Ovary (tissue), 9 donors: ENCODE measurements around the gene LRIT2. TPM values are rescaled to one million over a fixed set of nuclear protein-coding genes. Genes with fewer than 3 reads are reported as not detected.

ENCODE experiments used
- DNase-seq, 5 donors: peaks; one replicate each; pipeline ENCODE4 v3.0.0-alpha.2; 2019 to 2020
- H3K27ac ChIP-seq, 2 donors: fragments of 200-600 bp; one replicate each; pipeline versions ENCODE4 v1.5.1 to v1.8.0; 2019 to 2022
- H3K27me3 ChIP-seq: fragments of 200-600 bp; one replicate; pipeline ENCODE4 v1.8.0; 2022
- H3K36me3 ChIP-seq: fragments of 200-600 bp; sonication (generic); one replicate; pipeline ENCODE4 v1.5.1; 2019
- H3K4me1 ChIP-seq: one replicate; pipeline ENCODE4 v1.8.1; 2013; ENCODE audit warnings: mild to moderate bottlenecking, moderate library complexity; ENCODE audit not compliant: insufficient read depth
- H3K4me3 ChIP-seq: fragments of 200-600 bp; sonication (generic); one replicate; pipeline ENCODE4 v1.5.1; 2017
- H3K9me3 ChIP-seq, 2 donors: fragments of 200-600 bp in 1 of 2; sonication (generic) in 1 of 2; one replicate each; pipeline versions ENCODE4 v1.5.1 to v1.8.1; 2013 to 2019; ENCODE audit warnings: mild to moderate bottlenecking in 1 of 2, moderate library complexity in 1 of 2
- EP300 ChIP-seq: sonication (generic); formaldehyde crosslinking; IDR thresholded peaks from one replicate; pipeline ENCODE4 v1.6.1; 2017; ENCODE audit warnings: antibody characterized with exemption
- POLR2A ChIP-seq: fragments of 450-650 bp; IDR thresholded peaks from one replicate; pipeline ENCODE4 v1.6.1; 2017; ENCODE audit warnings: antibody characterized with exemption, mild to moderate bottlenecking, moderate library complexity
- WGBS, 3 donors: extraction: QIAGEN DNeasy Blood & Tissue Kit in 1 of 3; methylation state at CpG; one replicate each; pipeline versions ENCODE4 v1.1.5 to v1.1.7; 2013 to 2017; 5-methylcytosine and 5-hydroxymethylcytosine counted together
- intact Hi-C, 4 donors: fragments of 100-400 bp; cut with DNase I; formaldehyde crosslinking; loops; one replicate each; pipeline versions ENCODE4 v1.11.0 to v1.15.1; 2022 to 2023
- polyA plus RNA-seq, 2 donors: library from polyadenylated mRNA; stranded (reverse); fragments of 200-250 nt in 1 of 2; fragments of 350-450 nt in 1 of 2; fragmentation: Illumina TruSeq in 1 of 2; extraction: RNeasy Lipid Tissue Mini Kit (QIAGEN cat#74804) in 1 of 2; gene quantifications; one replicate each; pipeline ENCODE4 v1.2.3, GENCODE V29; 2013 to 2014
- total RNA-seq, 7 donors: library from RNA; depleted of rRNA in 2 of 7; stranded (reverse); fragments of >200 nt in 2 of 7; fragmentation: NEBNext Ultra II Directional in 3 of 7; extraction: Animal tissue kit (Norgen Biotek cat#: 25700) in 3 of 7; gene quantifications; one replicate each; pipeline versions ENCODE4 v1.1.0 to v1.2.4, GENCODE V29; 2016 to 2023
- TF ChIP-seq, protein P1 (sequence below), 3 donors: fragments of 450-650 bp in 2 of 3; fragments of 200-600 bp in 1 of 3; IDR thresholded peaks; one replicate each; pipeline versions ENCODE4 v1.5.1 to v1.8.0; 2016 to 2022; ENCODE audit warnings: antibody characterized with exemption in 3 of 3, mild to moderate bottlenecking in 1 of 3
- donor health status: DM: no; HTN: no; CAD: no; lungs with moderate emphysema.
- donor health status: DM: no; HTN: no; CAD: no.
- donor health status: Bipolar disorder and iron deficiency.
- donor health status: DM: yes; HTN: yes; CAD: no.
- donor health status: DM: no; HTN: no; CAD: no.
- donor health status: DM: yes; HTN: yes; CAD: no.

LRIT2 gene
- total and polyA plus RNA-seq, 9 donors, result not detected

- DNase-seq, result no peak
- H3K27ac ChIP-seq, result no peak overlapping the region
Observed at GRCh38 chr10:84178160-84178609, 47.2 kb downstream of the LRIT2 start.

GRCh38 chr10:84177541-84178141, 47.7 kb downstream of the LRIT2 start:
- no peaks in the 10 kb centered on the region for H3K4me1 ChIP-seq
- H3K9me3 ChIP-seq, result no peaks in the 10 kb centered on the region
- no peak overlapping the region for H3K4me3 ChIP-seq
- intact Hi-C loops, result no loop called here
- H3K36me3 ChIP-seq, result no peaks in the 10 kb centered on the region
- TF ChIP-seq, protein P1, sequence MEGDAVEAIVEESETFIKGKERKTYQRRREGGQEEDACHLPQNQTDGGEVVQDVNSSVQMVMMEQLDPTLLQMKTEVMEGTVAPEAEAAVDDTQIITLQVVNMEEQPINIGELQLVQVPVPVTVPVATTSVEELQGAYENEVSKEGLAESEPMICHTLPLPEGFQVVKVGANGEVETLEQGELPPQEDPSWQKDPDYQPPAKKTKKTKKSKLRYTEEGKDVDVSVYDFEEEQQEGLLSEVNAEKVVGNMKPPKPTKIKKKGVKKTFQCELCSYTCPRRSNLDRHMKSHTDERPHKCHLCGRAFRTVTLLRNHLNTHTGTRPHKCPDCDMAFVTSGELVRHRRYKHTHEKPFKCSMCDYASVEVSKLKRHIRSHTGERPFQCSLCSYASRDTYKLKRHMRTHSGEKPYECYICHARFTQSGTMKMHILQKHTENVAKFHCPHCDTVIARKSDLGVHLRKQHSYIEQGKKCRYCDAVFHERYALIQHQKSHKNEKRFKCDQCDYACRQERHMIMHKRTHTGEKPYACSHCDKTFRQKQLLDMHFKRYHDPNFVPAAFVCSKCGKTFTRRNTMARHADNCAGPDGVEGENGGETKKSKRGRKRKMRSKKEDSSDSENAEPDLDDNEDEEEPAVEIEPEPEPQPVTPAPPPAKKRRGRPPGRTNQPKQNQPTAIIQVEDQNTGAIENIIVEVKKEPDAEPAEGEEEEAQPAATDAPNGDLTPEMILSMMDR (IDR thresholded peaks at IDR 0.05), result no peak
- TF ChIP-seq EP300 (no peak), POLR2A (no peak)
- no peaks in the 10 kb centered on the region for H3K27me3 ChIP-seq
- WGBS, 3 donors, result 71 to 75% (median 73%) methylated on average over 8 of the region's 8 CpGs
- no peak overlapping the region for H3K27ac ChIP-seq
- no peak for DNase-seq

More at GRCh38 chr10:84178160-84178609, 47.2 kb downstream of the LRIT2 start:
- 92 to 96% (median 94%) methylated on average over 3 of the region's 3 CpGs for whole genome bisulfite sequencing, 3 donors
- no peaks in the 10 kb centered on the region for H3K36me3 ChIP-seq
- no peaks in the 10 kb centered on the region for H3K4me1 ChIP-seq
- TF ChIP-seq, protein P1 (IDR thresholded peaks at IDR 0.05), result no peak
- TF ChIP-seq EP300, result no peak
- TF ChIP-seq POLR2A, result no peak
- H3K9me3 ChIP-seq, result no peaks in the 10 kb centered on the region
- H3K4me3 ChIP-seq, result no peak overlapping the region
- no peaks in the 10 kb centered on the region for H3K27me3 ChIP-seq
- intact Hi-C loops, result no loop called here

DNA sequence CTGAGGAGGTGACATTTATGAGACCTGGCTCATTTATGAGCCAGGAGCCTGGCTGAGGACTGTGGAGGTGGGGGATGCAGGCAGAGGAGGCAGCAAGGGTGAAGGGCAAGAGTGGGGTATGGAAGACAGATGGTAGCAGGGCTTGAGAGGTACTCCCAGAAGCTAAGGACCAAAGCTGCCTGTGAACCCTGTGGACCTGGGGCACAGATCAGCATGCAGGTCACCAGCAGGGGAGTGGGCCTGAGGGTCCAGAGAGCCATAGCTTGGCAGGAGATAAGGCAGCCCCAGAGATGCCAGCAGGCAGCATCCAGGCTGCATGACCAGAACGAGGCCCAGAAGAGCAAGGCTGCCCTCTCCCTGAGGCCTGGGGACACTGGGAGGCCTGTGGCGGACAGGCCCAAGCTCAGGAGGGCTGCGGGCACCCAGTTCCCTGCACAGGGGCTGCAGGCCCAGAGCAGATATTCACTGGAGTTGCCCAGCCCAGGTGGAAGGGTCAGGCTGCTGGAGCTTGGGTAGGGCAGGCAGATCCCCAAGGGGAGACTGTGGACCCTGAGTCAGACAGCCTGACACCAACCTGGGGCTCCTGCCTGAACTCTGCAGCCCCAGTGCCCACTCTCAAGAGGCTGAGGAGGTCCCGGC, 48.4 kb downstream of the LRIT2 start:
- Histone ChIP-seq H3K4me1 (no peaks in the 10 kb centered on the region), H3K36me3 (no peaks in the 10 kb centered on the region), H3K4me3 (no peak overlapping the region), H3K27me3 (no peaks in the 10 kb centered on the region), H3K9me3 (no peaks in the 10 kb centered on the region), H3K27ac (no peak overlapping the region)
- DNase-seq, result no peak
- WGBS, 3 donors, result 78 to 85% (median 84%) methylated on average over 3 to 4 of the region's 4 CpGs
- TF ChIP-seq POLR2A, result no peak
- TF ChIP-seq EP300, result no peak
- TF ChIP-seq, protein P1 (IDR thresholded peaks at IDR 0.05), result no peak
- intact Hi-C loops, result no loop called here

DNA sequence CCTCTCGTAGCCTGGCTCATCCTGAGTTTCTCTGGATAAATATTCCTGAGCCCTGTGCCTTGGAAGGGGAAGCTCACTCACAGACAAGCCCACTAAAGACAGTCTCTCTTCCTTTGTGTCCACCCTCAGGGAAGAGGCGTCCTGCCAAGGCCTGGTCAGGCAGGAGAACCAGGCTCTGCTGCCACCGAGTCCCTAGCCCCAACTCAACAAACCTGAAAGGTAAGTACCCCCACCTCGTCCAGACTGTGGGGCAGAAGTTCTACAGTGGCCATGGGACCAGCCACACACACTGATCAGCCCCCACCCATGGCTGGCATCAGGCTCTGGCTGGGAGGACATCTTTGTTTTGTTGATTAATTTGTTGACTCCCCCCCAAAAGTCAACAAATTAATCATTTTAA, 49.0 kb downstream of the LRIT2 start:
- Histone ChIP-seq H3K9me3 (no peaks in the 10 kb centered on the region), H3K27me3 (no peaks in the 10 kb centered on the region), H3K4me3 (no peak overlapping the region), H3K36me3 (no peaks in the 10 kb centered on the region), H3K27ac (no peak overlapping the region), H3K4me1 (no peaks in the 10 kb centered on the region)
- TF ChIP-seq POLR2A, result no peak
- TF ChIP-seq, protein P1 (IDR thresholded peaks at IDR 0.05), result no peak
- TF ChIP-seq EP300, result no peak
- intact Hi-C loops, result no loop called here
- DNase-seq, result no peak
- 75 to 81% (median 77%) methylated on average over 4 of the region's 4 CpGs for WGBS, 3 donors
